Activated naive CD8-positive, alpha-beta T cell (primary cell): Measurements from ENCODE around the gene PDCD1LG2.
"Not testable (repeated sequence)": the region's sequence is repeated elsewhere in the genome, so short reads cannot be mapped to it uniquely, and the experiment has no call there.

ENCODE experiments used
- H3K27ac Mint-ChIP-seq: one replicate; pipeline ENCODE4 v1.8.0; 2021; ENCODE audit warnings: mixed read lengths
- H3K27me3 Mint-ChIP-seq: one replicate; pipeline ENCODE4 v1.8.0; 2021; ENCODE audit warnings: mixed read lengths
- H3K36me3 Mint-ChIP-seq: one replicate; pipeline ENCODE4 v1.8.0; 2021; ENCODE audit warnings: mixed read lengths
- H3K4me1 Mint-ChIP-seq: one replicate; pipeline ENCODE4 v1.8.0; 2021; ENCODE audit warnings: low read depth, mixed read lengths
- H3K4me3 Mint-ChIP-seq: one replicate; pipeline ENCODE4 v1.8.0; 2021; ENCODE audit warnings: mild to moderate bottlenecking, mixed read lengths
- H3K9me3 Mint-ChIP-seq: one replicate; pipeline ENCODE4 v1.8.0; 2021; ENCODE audit warnings: low read depth, mixed read lengths

The PDCD1LG2 gene

DNA sequence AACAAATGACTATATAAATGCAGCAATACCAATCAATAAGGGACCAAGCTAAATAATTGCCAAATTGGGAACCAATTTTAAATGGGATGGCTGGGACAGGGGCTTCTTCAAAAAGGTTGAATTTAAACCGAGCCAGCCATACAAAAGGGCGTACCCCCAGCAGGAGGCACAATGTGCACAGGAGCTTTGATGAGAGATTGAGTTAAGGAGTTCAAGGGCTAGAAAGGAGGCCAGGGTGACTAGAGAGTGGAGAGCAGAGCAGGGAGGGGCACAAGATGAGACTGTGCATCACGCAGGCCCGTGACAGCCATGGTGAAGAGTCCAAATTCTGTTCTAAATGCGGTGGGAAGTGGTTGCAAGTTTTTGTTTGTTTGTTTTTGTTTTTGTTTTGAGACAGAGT lies 23.3 kb upstream of the PDCD1LG2 start:
- Mint-ChIP-seq H3K36me3 (peaks cover 2% of the 10 kb centered on the region), H3K27ac (no peak overlapping the region), H3K4me1 (no peaks in the 10 kb centered on the region), H3K27me3 (no peaks in the 10 kb centered on the region), H3K4me3 (no peak overlapping the region), H3K9me3 (no peaks in the 10 kb centered on the region)

DNA sequence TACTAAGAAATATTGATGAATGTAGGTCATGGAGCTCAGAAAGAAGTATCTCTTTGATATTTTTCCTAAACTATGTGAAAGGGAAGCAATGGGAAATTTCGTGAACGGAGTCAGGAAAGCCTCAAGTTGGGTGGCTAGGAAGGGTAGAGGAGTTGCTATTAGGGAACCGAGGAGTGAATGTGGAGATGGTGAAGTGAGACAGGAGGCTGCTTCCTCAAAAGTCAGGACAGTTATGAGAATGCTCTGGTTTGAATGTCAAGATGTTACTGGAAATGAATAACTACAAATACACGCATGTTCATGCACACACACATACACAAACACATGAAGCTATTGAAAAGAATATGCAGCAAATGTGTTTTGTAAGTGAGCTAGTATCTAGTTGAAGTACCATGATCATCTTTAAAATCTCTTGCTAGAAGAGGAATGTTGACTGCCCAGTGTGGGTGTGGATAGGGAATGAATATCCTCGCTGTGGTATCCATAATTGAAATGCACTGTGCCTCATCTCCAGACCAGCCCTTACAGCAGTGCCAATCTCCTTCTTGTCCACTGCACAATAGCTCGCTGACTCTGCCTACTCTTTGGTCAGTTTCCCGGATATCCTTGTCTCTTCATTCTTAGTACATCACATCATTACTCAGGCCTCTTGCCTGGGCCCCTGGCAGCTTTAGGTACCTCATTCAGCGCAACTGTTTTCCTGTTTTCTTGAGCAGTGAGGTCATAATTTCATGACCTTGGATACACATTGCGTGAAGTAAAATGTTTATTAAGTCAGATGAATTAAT lies 21.9 kb upstream of the PDCD1LG2 start:
- Mint-ChIP-seq H3K4me3 (no peak overlapping the region), H3K27ac (no peak overlapping the region)

GRCh38 chr9:5489630-5490490 lies 20.5 kb upstream of the PDCD1LG2 start:
- peaks cover 14% of the 10 kb centered on the region for H3K4me1 Mint-ChIP-seq
- no peaks in the 10 kb centered on the region for H3K27me3 Mint-ChIP-seq
- no peak overlapping the region for H3K4me3 Mint-ChIP-seq
- H3K36me3 Mint-ChIP-seq = no peaks in the 10 kb centered on the region
- no peak overlapping the region for H3K27ac Mint-ChIP-seq
- no peaks in the 10 kb centered on the region for H3K9me3 Mint-ChIP-seq

More for the DNA sequence above, 21.9 kb upstream of the PDCD1LG2 start:
- peaks cover under 1% of the 10 kb centered on the region for H3K36me3 Mint-ChIP-seq
- no peaks in the 10 kb centered on the region for H3K9me3 Mint-ChIP-seq
- H3K27me3 Mint-ChIP-seq = no peaks in the 10 kb centered on the region
- peaks cover 5% of the 10 kb centered on the region for H3K4me1 Mint-ChIP-seq

DNA sequence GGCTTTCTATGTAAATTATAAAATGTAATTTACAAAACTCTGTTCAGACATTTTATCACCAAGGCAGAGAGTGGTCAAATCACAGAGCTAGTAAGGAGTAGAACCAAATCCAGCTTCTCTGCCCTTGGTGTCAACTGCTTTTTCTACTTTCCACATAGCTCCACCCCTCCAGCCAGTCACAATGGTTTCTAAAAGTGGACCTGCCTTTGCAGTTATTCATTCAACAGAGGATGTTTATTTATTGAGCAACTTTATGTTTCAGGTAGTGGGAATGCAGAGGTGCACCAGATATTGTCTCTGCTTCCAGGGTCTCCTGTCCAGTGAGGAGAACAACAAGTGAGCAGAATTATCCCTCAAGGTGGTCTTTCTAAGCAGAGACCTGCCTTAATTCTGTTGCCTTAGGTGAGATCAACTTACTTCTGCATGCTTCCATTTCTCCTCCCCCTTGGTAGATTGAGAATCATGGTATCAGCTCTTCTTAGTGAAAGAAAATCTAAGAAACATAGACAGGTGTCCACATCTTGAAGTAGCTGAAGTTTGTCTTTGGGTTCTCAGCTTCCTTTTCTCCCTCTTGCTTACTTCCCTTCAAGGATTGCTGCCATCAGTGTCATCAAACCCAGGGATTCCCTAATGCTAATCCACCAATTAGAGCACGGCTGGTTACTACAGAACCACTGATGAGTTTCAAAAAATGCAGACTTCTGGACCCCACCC lies 17.2 kb upstream of the PDCD1LG2 start:
- Mint-ChIP-seq H3K27ac (peak overlapping the region; percentile 28), H3K36me3 (no peaks in the 10 kb centered on the region), H3K27me3 (no peaks in the 10 kb centered on the region), H3K9me3 (no peaks in the 10 kb centered on the region), H3K4me3 (no peak overlapping the region), H3K4me1 (peaks cover 14% of the 10 kb centered on the region)

DNA sequence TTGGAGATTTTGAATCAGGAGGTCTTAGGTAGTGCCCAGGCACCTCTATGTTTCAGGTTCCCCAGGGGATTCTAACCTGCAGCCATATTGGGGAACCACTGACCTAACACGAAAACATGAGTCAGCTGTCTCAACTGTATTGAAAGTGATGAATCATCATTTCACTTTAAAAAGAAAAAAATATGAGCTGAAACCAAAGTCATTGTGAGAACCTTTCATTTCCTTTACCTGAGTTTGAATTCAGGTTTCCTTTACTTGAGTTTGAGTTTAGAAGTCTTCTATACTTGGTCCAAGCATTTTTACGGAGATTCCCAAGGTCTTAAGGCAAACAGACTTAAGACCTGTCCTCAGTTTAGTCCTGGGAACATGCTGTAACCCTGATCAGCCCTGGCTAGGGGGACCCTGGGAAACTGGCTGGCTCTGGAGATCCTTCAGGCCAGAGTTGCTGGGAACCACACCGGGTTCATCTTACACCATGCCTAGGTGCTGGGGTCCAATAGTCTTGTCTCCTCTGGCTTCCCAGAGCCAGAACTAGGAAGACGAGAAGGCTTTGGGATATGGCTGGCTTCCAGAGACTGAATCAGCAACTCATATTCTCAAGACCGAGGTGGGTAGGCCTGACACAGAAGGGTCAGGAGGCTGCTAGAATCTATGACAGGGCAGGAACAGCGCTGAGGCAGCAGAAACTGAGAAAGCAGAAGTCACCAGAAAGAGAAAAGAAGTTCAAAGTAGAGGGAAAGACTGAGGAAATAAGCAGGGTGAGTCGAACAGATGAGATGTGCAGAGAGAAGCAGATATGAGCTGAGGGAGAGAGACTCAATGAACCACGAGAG lies 16.4 kb upstream of the PDCD1LG2 start:
- H3K36me3 Mint-ChIP-seq = no peaks in the 10 kb centered on the region
- no peaks in the 10 kb centered on the region for H3K9me3 Mint-ChIP-seq
- H3K4me1 Mint-ChIP-seq = peaks cover 14% of the 10 kb centered on the region
- peak overlapping the region; percentile 28 for H3K27ac Mint-ChIP-seq
- H3K4me3 Mint-ChIP-seq = no peak overlapping the region
- H3K27me3 Mint-ChIP-seq = no peaks in the 10 kb centered on the region

DNA sequence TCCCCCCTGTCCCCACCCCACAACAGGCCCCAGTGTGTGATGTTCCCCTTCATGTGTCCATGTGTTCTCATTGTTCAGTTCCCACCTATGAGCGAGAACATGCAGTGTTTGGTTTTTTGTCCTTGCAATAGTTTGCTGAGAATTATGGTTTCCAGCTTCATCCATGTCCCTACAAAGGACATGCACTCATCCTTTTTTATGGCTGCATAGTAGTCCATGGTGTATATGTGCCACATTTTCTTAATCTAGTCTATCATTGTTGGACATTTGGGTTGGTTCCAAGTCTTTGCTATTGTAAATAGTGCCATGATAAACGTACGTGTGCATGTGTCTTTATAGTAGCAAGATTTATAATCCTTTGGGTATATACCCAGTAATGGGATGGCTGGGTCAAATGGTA lies 15.6 kb upstream of the PDCD1LG2 start:
- not testable (repeated sequence) for H3K36me3 Mint-ChIP-seq, H3K4me3 Mint-ChIP-seq, H3K27ac Mint-ChIP-seq, H3K27me3 Mint-ChIP-seq, H3K9me3 Mint-ChIP-seq
- H3K4me1 Mint-ChIP-seq = peaks cover 16% of the 10 kb centered on the region

DNA sequence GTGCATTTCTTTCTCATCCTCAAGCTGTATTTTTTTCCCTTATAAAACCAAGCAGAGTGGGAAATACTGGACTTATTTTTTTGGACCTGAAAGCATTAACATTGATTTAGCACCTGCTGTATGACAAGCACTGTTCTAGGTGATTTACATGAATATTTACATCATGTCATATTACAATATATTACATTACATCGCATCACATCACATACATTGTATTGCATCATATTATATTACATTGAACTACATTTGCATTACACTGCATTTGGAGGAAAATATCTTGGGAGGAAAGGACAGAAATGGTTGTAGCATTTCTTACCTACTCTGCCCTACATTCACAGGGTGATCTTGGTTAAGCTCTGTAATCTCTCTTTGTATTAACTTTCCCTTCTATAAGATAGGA lies 11.2 kb upstream of the PDCD1LG2 start:
- Mint-ChIP-seq H3K27me3 (peaks cover 1% of the 10 kb centered on the region), H3K4me3 (no peak overlapping the region), H3K36me3 (peaks cover 5% of the 10 kb centered on the region), H3K9me3 (peaks cover 3% of the 10 kb centered on the region), H3K27ac (no peak overlapping the region), H3K4me1 (peaks cover 8% of the 10 kb centered on the region)

DNA sequence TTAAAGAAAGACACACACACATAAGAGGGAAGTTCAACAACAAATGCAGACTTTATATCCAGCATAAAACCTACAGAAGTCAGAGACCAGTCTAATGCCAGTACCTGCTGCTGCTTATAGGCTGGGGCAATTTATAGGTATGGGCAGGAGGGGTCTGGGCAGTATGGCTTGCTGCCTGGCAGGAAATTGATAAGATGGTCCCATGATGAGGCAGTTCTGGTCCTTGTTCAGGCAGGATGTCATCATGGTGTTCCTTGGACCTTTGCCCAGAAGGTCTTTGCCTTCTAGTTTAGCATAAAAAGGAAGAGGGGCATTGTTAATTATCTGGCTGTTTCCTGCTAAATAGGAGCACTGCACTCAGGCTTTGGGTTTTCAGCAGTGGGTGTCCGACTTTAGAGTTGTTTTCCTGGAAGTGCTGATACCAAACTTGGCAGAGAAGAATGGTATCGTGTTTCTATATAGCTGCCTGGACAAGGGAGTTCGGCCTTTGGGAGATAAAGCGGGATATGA lies 10.4 kb upstream of the PDCD1LG2 start:
- Mint-ChIP-seq H3K4me1 (peaks cover 10% of the 10 kb centered on the region), H3K4me3 (no peak overlapping the region), H3K27ac (no peak overlapping the region), H3K36me3 (peaks cover 8% of the 10 kb centered on the region), H3K9me3 (peaks cover 10% of the 10 kb centered on the region), H3K27me3 (peaks cover 1% of the 10 kb centered on the region)

- no peak overlapping the region for H3K4me3 Mint-ChIP-seq
- no peak overlapping the region for H3K27ac Mint-ChIP-seq
- peaks cover 8% of the 10 kb centered on the region for H3K36me3 Mint-ChIP-seq
- H3K9me3 Mint-ChIP-seq = peaks cover 10% of the 10 kb centered on the region
- H3K4me1 Mint-ChIP-seq = peaks cover 10% of the 10 kb centered on the region
- peaks cover 1% of the 10 kb centered on the region for H3K27me3 Mint-ChIP-seq
Measured at GRCh38 chr9:5500441-5501235, 9.7 kb upstream of the PDCD1LG2 start.

DNA sequence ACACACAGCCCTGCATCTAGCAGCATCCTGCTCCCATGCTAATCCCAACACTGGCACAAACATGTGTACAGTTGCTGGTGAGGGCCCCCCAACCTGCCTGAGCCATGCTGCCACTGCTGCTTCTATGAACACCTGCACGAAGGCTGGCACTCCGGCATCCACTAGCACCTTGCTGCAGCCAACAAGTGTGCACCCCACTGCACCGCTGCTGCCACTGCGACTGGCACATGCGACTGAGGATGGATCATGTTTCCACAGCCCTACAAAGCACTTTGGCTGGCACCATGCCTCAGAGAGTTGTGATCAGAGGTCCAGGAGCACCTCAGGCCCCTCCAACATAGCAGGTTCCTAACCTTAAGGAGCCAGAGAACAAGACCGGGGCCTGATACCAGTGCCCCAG lies 7.8 kb upstream of the PDCD1LG2 start:
- Mint-ChIP-seq H3K27ac (no peak overlapping the region), H3K9me3 (peaks cover 10% of the 10 kb centered on the region), H3K36me3 (peaks cover 8% of the 10 kb centered on the region), H3K4me1 (peaks cover 10% of the 10 kb centered on the region), H3K4me3 (no peak overlapping the region), H3K27me3 (peaks cover 1% of the 10 kb centered on the region)

DNA sequence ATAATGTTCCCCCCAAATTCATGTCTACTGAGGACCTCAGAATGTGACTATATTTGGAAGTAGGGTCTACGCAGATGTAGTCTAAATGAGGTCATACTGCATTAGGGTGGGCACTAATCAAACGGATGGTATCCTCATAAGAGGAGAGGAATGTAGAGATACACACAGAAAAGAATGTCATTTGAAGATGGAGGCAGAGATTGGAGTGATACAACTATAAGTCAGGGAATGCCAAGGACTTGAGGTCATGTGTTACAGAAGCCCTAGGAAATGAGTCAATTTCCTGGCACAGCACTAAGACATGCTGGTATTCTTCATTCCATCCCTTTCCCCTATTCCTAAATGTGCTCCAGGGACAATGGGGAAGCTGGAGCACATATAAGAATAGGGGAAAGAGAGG lies 758 bp upstream of the PDCD1LG2 start:
- no peak overlapping the region for H3K4me3 Mint-ChIP-seq
- no peaks in the 10 kb centered on the region for H3K27me3 Mint-ChIP-seq
- peaks cover under 1% of the 10 kb centered on the region for H3K36me3 Mint-ChIP-seq
- H3K27ac Mint-ChIP-seq = peak overlapping the region; percentile 69
- peaks cover 28% of the 10 kb centered on the region for H3K4me1 Mint-ChIP-seq
- H3K9me3 Mint-ChIP-seq = peaks cover 4% of the 10 kb centered on the region

DNA sequence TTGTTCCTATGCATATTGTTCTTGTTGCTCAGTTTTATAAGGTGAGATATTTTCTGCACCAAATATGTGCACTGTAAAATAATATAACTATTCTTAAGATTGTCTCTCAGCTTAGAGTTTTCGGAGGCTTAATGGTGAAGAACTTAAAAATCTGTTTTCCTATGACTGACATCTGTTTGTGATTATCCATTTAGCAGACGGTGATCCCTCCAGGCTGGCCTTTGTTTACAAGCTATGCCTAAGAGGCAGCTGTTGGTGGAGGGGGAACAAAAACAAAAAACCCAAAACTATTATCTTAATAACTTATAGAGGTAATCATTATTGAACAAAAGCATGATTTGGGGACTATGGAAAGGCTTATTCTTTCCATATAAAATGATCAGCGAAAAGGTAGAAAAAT lies 658 bp downstream of the PDCD1LG2 start:
- Mint-ChIP-seq H3K4me3 (peak overlapping the region; percentile 53), H3K4me1 (peaks cover 26% of the 10 kb centered on the region)

DNA sequence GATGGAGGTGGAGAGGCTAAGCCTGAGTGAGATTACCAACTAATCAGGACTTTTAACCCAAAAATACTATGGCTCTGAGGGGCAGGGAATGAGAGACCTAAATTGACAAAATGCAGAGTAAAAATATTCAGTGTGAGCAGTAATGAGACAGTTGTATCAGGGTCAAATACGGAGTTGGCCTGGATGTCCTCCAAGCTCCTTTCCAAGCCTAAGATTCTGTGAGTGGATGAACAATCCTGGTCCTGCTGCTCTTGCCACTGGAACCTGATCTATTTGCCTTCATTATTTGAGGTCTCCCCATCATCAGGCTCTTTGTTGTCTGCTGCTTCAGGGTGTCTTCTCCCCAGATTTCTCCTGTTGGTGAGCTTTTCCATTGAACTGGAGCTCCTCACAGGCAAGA lies 1.1 kb downstream of the PDCD1LG2 start:
- Mint-ChIP-seq H3K27ac (no peak overlapping the region), H3K27me3 (no peaks in the 10 kb centered on the region), H3K4me1 (peaks cover 26% of the 10 kb centered on the region), H3K36me3 (no peaks in the 10 kb centered on the region), H3K9me3 (no peaks in the 10 kb centered on the region), H3K4me3 (no peak overlapping the region)

More for the DNA sequence above, 658 bp downstream of the PDCD1LG2 start:
- Mint-ChIP-seq H3K27ac (peak overlapping the region; percentile 83), H3K9me3 (no peaks in the 10 kb centered on the region), H3K36me3 (no peaks in the 10 kb centered on the region), H3K27me3 (no peaks in the 10 kb centered on the region)
